ENCODE measurements around the gene DGKD. TPM values are rescaled to one million over a fixed set of nuclear protein-coding genes. Genes with fewer than 3 reads are reported as not detected.

Gene DGKD
- total RNA-seq, 1 donor from 2014 or later, result 15.3 TPM

DNA sequence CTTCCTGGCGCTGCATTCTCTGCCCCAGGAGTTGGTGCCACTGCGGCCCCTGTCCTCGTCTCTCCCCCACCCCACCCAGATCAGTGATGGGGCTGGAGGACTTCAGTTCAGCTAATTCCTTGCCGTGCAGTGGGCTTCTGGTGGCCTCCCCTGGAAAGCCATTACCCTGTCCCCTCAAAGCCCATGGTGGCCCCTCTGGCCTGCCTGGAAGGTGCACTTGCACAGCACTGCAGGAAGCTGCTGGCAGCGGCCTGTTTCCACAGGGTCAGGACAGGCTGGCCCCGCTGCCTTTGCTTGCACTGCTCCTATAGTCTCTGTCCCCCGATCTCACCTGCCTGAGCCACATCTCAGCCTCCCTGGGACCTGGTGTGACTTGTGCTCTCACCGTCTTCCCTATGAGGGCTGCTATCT lies 107.2 kb downstream of the DGKD start:
- no peak overlapping the region for H3K4me3 Mint-ChIP-seq (ENCODE audit: unreplicated experiment)
- H3K9me3 Mint-ChIP-seq (ENCODE audit: unreplicated experiment), result no peaks in the 10 kb centered on the region
- no peak for DNase-seq (ENCODE audit: low spot score)
- no peaks in the 10 kb centered on the region for H3K4me1 Mint-ChIP-seq (ENCODE audit: unreplicated experiment)
- H3K36me3 Mint-ChIP-seq (ENCODE audit: low read depth, unreplicated experiment), result peaks cover 30% of the 10 kb centered on the region
- peak overlapping the region; percentile 20 for H3K27ac Mint-ChIP-seq (ENCODE audit: unreplicated experiment)
- H3K27me3 Mint-ChIP-seq (ENCODE audit: unreplicated experiment), result peaks cover 7% of the 10 kb centered on the region
- TF ChIP-seq, protein P1, sequence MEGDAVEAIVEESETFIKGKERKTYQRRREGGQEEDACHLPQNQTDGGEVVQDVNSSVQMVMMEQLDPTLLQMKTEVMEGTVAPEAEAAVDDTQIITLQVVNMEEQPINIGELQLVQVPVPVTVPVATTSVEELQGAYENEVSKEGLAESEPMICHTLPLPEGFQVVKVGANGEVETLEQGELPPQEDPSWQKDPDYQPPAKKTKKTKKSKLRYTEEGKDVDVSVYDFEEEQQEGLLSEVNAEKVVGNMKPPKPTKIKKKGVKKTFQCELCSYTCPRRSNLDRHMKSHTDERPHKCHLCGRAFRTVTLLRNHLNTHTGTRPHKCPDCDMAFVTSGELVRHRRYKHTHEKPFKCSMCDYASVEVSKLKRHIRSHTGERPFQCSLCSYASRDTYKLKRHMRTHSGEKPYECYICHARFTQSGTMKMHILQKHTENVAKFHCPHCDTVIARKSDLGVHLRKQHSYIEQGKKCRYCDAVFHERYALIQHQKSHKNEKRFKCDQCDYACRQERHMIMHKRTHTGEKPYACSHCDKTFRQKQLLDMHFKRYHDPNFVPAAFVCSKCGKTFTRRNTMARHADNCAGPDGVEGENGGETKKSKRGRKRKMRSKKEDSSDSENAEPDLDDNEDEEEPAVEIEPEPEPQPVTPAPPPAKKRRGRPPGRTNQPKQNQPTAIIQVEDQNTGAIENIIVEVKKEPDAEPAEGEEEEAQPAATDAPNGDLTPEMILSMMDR (IDR thresholded peaks at IDR 0.05; ENCODE audit: unreplicated experiment), result no peak

DNA sequence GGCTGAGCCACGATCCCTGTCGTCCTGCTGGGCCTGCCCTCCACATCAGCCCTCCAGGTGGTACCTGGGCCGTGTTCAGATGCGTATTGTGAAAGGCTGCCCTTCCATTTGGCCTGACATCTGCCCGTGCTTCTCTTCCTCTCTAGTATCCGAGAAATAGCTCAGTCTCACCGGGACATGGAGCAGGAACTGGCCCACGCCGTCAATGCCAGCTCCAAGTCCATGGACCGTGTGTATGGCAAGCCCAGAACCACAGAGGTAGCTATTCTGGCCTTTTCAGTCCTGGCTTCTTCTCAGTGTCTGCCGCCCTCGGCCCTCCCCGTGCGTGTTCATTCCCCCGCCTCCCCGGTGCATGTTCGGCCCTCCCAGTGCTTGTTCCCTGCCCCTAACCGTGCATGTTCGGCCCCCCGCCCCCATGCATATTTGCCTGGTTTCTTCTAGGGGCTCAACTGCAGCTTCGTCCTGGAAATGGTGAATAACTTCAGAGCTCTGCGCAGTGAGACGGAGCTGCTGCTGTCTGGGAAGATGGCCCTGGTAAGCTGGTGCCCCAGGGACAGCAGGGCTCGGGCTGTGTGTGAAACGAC lies 108.0 kb downstream of the DGKD start:
- Mint-ChIP-seq H3K4me1 (ENCODE audit: unreplicated experiment) (no peaks in the 10 kb centered on the region), H3K9me3 (ENCODE audit: unreplicated experiment) (no peaks in the 10 kb centered on the region), H3K36me3 (ENCODE audit: low read depth, unreplicated experiment) (peaks cover 28% of the 10 kb centered on the region), H3K27me3 (ENCODE audit: unreplicated experiment) (peaks cover 7% of the 10 kb centered on the region), H3K4me3 (ENCODE audit: unreplicated experiment) (no peak overlapping the region), H3K27ac (ENCODE audit: unreplicated experiment) (no peak overlapping the region)
- DNase-seq (ENCODE audit: low spot score), result no peak
- TF ChIP-seq, protein P1 (IDR thresholded peaks at IDR 0.05; ENCODE audit: unreplicated experiment), result no peak

DNA sequence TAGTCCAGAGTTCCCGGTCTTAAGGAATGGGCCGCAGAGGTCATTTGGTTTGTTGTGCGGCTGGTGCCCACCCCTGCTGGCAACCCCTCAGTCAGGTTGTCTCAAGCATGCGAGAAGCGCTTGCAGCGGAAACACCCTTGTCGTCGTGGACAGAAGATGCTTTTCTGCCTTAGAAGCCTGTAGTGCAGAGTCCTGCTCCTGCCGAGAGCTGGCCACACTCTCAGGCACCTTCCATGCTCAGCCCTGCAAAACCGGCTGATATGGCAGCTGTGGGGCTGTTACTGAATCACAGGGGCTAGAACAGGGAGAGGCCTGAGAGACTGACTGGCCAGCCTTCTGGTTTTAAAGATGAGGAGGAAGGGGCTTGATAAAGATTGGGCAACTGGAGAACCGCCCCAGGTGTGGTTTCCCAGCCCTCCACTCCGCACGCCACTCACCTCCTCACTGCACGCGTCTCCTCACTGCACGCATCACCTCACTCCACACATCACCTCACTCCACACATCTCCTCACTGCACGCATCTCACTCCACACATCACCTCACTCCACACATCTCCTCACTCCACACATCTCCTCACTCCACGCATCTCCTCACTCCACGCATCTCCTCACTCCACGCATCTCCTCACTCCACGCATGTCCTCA lies 108.7 kb downstream of the DGKD start:
- TF ChIP-seq, protein P1 (IDR thresholded peaks at IDR 0.05; ENCODE audit: unreplicated experiment), result no peak
- no peak overlapping the region for H3K27ac Mint-ChIP-seq (ENCODE audit: unreplicated experiment)
- H3K9me3 Mint-ChIP-seq (ENCODE audit: unreplicated experiment), result no peaks in the 10 kb centered on the region
- H3K27me3 Mint-ChIP-seq (ENCODE audit: unreplicated experiment), result peaks cover 5% of the 10 kb centered on the region
- H3K4me3 Mint-ChIP-seq (ENCODE audit: unreplicated experiment), result no peak overlapping the region
- no peaks in the 10 kb centered on the region for H3K4me1 Mint-ChIP-seq (ENCODE audit: unreplicated experiment)
- peaks cover 24% of the 10 kb centered on the region for H3K36me3 Mint-ChIP-seq (ENCODE audit: low read depth, unreplicated experiment)
- no peak for DNase-seq (ENCODE audit: low spot score)

DNA sequence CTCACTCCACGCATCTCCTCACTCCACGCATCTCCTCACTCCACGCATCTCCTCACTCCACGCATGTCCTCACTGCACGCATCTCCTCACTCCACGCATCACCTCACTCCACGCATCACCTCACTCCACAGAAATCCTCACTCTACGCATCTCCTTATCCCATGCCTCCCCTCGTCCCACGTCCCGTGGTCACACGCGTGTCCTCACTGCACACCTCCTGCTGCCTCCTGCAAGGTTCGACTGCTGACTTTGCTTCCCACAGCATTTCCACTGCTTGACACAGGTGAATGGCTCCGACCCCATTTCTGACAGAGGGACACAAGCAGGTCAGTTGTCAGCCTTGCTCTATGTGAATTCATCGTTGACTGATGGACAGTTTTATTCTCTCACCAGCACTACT lies 109.3 kb downstream of the DGKD start:
- Mint-ChIP-seq H3K27me3 (ENCODE audit: unreplicated experiment) (peaks cover 5% of the 10 kb centered on the region), H3K9me3 (ENCODE audit: unreplicated experiment) (no peaks in the 10 kb centered on the region), H3K4me1 (ENCODE audit: unreplicated experiment) (no peaks in the 10 kb centered on the region), H3K36me3 (ENCODE audit: low read depth, unreplicated experiment) (peaks cover 21% of the 10 kb centered on the region), H3K4me3 (ENCODE audit: unreplicated experiment) (peak overlapping the region; percentile 73), H3K27ac (ENCODE audit: unreplicated experiment) (no peak overlapping the region)
- DNase-seq (ENCODE audit: low spot score), result no peak
- TF ChIP-seq, protein P1 (IDR thresholded peaks at IDR 0.05; ENCODE audit: unreplicated experiment), result no peak

DNA sequence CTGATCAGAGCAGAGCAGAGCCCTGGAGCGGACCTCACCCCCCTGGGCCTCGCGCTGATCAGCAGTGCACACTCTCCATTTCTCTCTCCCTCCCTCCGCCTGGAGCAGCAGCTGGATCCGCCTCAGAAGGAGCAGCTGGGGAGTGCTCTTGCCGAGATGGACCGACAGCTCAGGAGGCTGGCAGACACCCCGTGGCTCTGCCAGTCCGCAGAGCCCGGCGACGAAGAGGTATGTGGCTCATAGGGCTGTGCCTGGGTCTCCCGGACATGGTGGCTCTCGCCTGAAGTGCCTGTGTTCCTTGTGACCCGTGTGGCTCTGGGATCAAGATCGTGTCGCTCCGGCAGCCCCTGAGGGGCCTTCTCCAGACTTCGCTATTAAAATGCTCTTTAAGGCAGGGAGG lies 109.8 kb downstream of the DGKD start:
- TF ChIP-seq, protein P1 (IDR thresholded peaks at IDR 0.05; ENCODE audit: unreplicated experiment), result no peak
- DNase-seq (ENCODE audit: low spot score), result no peak
- Mint-ChIP-seq H3K27ac (ENCODE audit: unreplicated experiment) (no peak overlapping the region), H3K9me3 (ENCODE audit: unreplicated experiment) (no peaks in the 10 kb centered on the region), H3K4me1 (ENCODE audit: unreplicated experiment) (no peaks in the 10 kb centered on the region), H3K4me3 (ENCODE audit: unreplicated experiment) (no peak overlapping the region), H3K36me3 (ENCODE audit: low read depth, unreplicated experiment) (peaks cover 21% of the 10 kb centered on the region), H3K27me3 (ENCODE audit: unreplicated experiment) (peaks cover 5% of the 10 kb centered on the region)
